ENCODE data around the gene RNF149.
"Not testable (repeated sequence)": the region's sequence is repeated elsewhere in the genome, so short reads cannot be mapped to it uniquely, and the experiment has no call there.

RNF149 gene

GRCh38 chr2:101308432-101309210 lies at the start of gene RNF149:
Gene RNF149, minus strand, starts transcription at chr2:101308701. Its CDS starts 113 bp downstream, at chr2:101308588.
- peaks cover 9% of the 10 kb centered on the region; the same call in 1 of the 2 replicates for H3K36me3 ChIP-seq (ENCODE audit: insufficient read depth, low read length)
- peak within 1 kb of the TSS; percentile 94 for H3K4me3 ChIP-seq
- H3K9ac ChIP-seq (ENCODE audit: insufficient read length), result peak within 1 kb of the TSS; percentile 95
- H3K9me3 ChIP-seq (ENCODE audit: low read depth, low read length), result no peaks in the 10 kb centered on the region
- peak within 1 kb of the TSS; percentile 53; the same call in 1 of the 2 replicates for H3K27ac ChIP-seq
- no peak for DNase-seq (ENCODE audit: low read depth, low spot score)
- TF ChIP-seq EZH2 (IDR thresholded peaks at IDR 0.05), result no peak
- TF ChIP-seq FOXP2 (optimal IDR thresholded peaks at IDR 0.05; ENCODE audit: control extremely low read depth, extremely low read length, insufficient read depth), result no peak
- peak; percentile 98 for TF ChIP-seq POLR2AphosphoS5 (IDR thresholded peaks at IDR 0.05; ENCODE audit: borderline replicate concordance, low read depth, low read length)

- H3K9ac ChIP-seq (ENCODE audit: insufficient read length), result no peak overlapping the region
- no peak for DNase-seq (ENCODE audit: low read depth, low spot score)
- no peak for TF ChIP-seq FOXP2 (optimal IDR thresholded peaks at IDR 0.05; ENCODE audit: control extremely low read depth, extremely low read length, insufficient read depth)
- TF ChIP-seq POLR2AphosphoS5 (IDR thresholded peaks at IDR 0.05; ENCODE audit: borderline replicate concordance, low read depth, low read length), result no peak
- no peak for TF ChIP-seq EZH2 (IDR thresholded peaks at IDR 0.05)
- no peaks in the 10 kb centered on the region for H3K36me3 ChIP-seq (ENCODE audit: insufficient read depth, low read length)
- no peak overlapping the region for H3K4me3 ChIP-seq
- H3K9me3 ChIP-seq (ENCODE audit: low read depth, low read length), result no peaks in the 10 kb centered on the region
- H3K27ac ChIP-seq, result no peak overlapping the region
Observed at GRCh38 chr2:101357376-101357775, 48.9 kb upstream of the RNF149 start.

- Histone ChIP-seq H3K9ac (ENCODE audit: insufficient read length) (no peak overlapping the region), H3K27ac (no peak overlapping the region), H3K36me3 (ENCODE audit: insufficient read depth, low read length) (no peaks in the 10 kb centered on the region), H3K4me3 (no peak overlapping the region), H3K9me3 (ENCODE audit: low read depth, low read length) (no peaks in the 10 kb centered on the region)
- DNase-seq (ENCODE audit: low read depth, low spot score), result no peak
- TF ChIP-seq FOXP2 (optimal IDR thresholded peaks at IDR 0.05; ENCODE audit: control extremely low read depth, extremely low read length, insufficient read depth) (no peak), POLR2AphosphoS5 (IDR thresholded peaks at IDR 0.05; ENCODE audit: borderline replicate concordance, low read depth, low read length) (no peak), EZH2 (IDR thresholded peaks at IDR 0.05) (no peak)
Observed at GRCh38 chr2:101356521-101356920, 48.0 kb upstream of the RNF149 start.

- TF ChIP-seq FOXP2 (optimal IDR thresholded peaks at IDR 0.05; ENCODE audit: control extremely low read depth, extremely low read length, insufficient read depth) (no peak), POLR2AphosphoS5 (IDR thresholded peaks at IDR 0.05; ENCODE audit: borderline replicate concordance, low read depth, low read length) (no peak), EZH2 (IDR thresholded peaks at IDR 0.05) (no peak)
- Histone ChIP-seq H3K9me3 (ENCODE audit: low read depth, low read length) (no peaks in the 10 kb centered on the region), H3K4me3 (no peak overlapping the region)
Observed at GRCh38 chr2:101356055-101356454, 47.6 kb upstream of the RNF149 start.

GRCh38 chr2:101355401-101356054 lies 47.0 kb upstream of the RNF149 start:
- TF ChIP-seq FOXP2 (optimal IDR thresholded peaks at IDR 0.05; ENCODE audit: control extremely low read depth, extremely low read length, insufficient read depth) (no peak), POLR2AphosphoS5 (IDR thresholded peaks at IDR 0.05; ENCODE audit: borderline replicate concordance, low read depth, low read length) (no peak), EZH2 (IDR thresholded peaks at IDR 0.05) (no peak)
- H3K27ac ChIP-seq, result no peak overlapping the region
- no peaks in the 10 kb centered on the region for H3K36me3 ChIP-seq (ENCODE audit: insufficient read depth, low read length)
- no peak overlapping the region for H3K4me3 ChIP-seq
- no peak for DNase-seq (ENCODE audit: low read depth, low spot score)
- no peaks in the 10 kb centered on the region for H3K9me3 ChIP-seq (ENCODE audit: low read depth, low read length)
- H3K9ac ChIP-seq (ENCODE audit: insufficient read length), result no peak overlapping the region

More at GRCh38 chr2:101356055-101356454, 47.6 kb upstream of the RNF149 start:
- Histone ChIP-seq H3K27ac (no peak overlapping the region), H3K36me3 (ENCODE audit: insufficient read depth, low read length) (no peaks in the 10 kb centered on the region), H3K9ac (ENCODE audit: insufficient read length) (no peak overlapping the region)
- no peak for DNase-seq (ENCODE audit: low read depth, low spot score)

- TF ChIP-seq FOXP2 (optimal IDR thresholded peaks at IDR 0.05; ENCODE audit: control extremely low read depth, extremely low read length, insufficient read depth), result no peak
- no peaks in the 10 kb centered on the region for H3K36me3 ChIP-seq (ENCODE audit: insufficient read depth, low read length)
- DNase-seq (ENCODE audit: low read depth, low spot score), result no peak
- no peak overlapping the region for H3K9ac ChIP-seq (ENCODE audit: insufficient read length)
- no peak overlapping the region for H3K4me3 ChIP-seq
- H3K9me3 ChIP-seq (ENCODE audit: low read depth, low read length), result no peaks in the 10 kb centered on the region
- H3K27ac ChIP-seq, result no peak overlapping the region
Observed at GRCh38 chr2:101354420-101355311, 46.2 kb upstream of the RNF149 start.

GRCh38 chr2:101352631-101353030 lies 44.1 kb upstream of the RNF149 start:
- H3K9ac ChIP-seq (ENCODE audit: insufficient read length); H3K9me3 ChIP-seq (ENCODE audit: low read depth, low read length); H3K4me3 ChIP-seq; H3K27ac ChIP-seq; H3K36me3 ChIP-seq (ENCODE audit: insufficient read depth, low read length); DNase-seq (ENCODE audit: low read depth, low spot score): not testable (repeated sequence)

GRCh38 chr2:101351207-101351606 lies 42.7 kb upstream of the RNF149 start:
- H3K36me3 ChIP-seq (ENCODE audit: insufficient read depth, low read length), result no peaks in the 10 kb centered on the region
- H3K4me3 ChIP-seq, result no peak overlapping the region
- no peaks in the 10 kb centered on the region for H3K9me3 ChIP-seq (ENCODE audit: low read depth, low read length)
- no peak for DNase-seq (ENCODE audit: low read depth, low spot score)
- no peak overlapping the region for H3K27ac ChIP-seq
- H3K9ac ChIP-seq (ENCODE audit: insufficient read length), result no peak overlapping the region
- no peak for TF ChIP-seq FOXP2 (optimal IDR thresholded peaks at IDR 0.05; ENCODE audit: control extremely low read depth, extremely low read length, insufficient read depth)
- no peak for TF ChIP-seq EZH2 (IDR thresholded peaks at IDR 0.05)
- no peak for TF ChIP-seq POLR2AphosphoS5 (IDR thresholded peaks at IDR 0.05; ENCODE audit: borderline replicate concordance, low read depth, low read length)

Measured in SK-N-MC (cell line).